GM19240 (cell line): ENCODE data around the gene ARMC2.

Experiments used
- DNase-seq: peaks from one replicate; pipeline ENCODE4 v3.0.0; 2011; ENCODE audit warnings: low spot score; ENCODE audit not compliant: insufficient read length

Gene ARMC2

GRCh38 chr6:108985301-108985700 is 137.1 kb downstream of the ARMC2 start:
- no peak for DNase-seq

GRCh38 chr6:108987156-108987555 is 138.9 kb downstream of the ARMC2 start:
- no peak for DNase-seq

- no peak for DNase-seq
These were observed 140.1 kb downstream of the ARMC2 start for GRCh38 chr6:108988296-108988695.

GRCh38 chr6:108988765-108989164 is 140.5 kb downstream of the ARMC2 start:
- no peak for DNase-seq

GRCh38 chr6:108989700-108990099 is 141.5 kb downstream of the ARMC2 start:
- no peak for DNase-seq

GRCh38 chr6:108993876-108994275 is 145.7 kb downstream of the ARMC2 start:
- no peak for DNase-seq

- DNase-seq, result no peak
These were observed 147.1 kb downstream of the ARMC2 start for GRCh38 chr6:108995296-108995695.

GRCh38 chr6:108996208-108996607 is 148.0 kb downstream of the ARMC2 start:
- DNase-seq, result no peak

GRCh38 chr6:108998485-108998884 is 150.3 kb downstream of the ARMC2 start:
- no peak for DNase-seq

- no peak for DNase-seq
These were observed 151.2 kb downstream of the ARMC2 start for GRCh38 chr6:108999428-108999827.

GRCh38 chr6:109000289-109000688 is 152.1 kb downstream of the ARMC2 start:
- no peak for DNase-seq

GRCh38 chr6:109001291-109001894 is 153.2 kb downstream of the ARMC2 start:
- DNase-seq, result no peak

- no peak for DNase-seq
These were observed 154.0 kb downstream of the ARMC2 start for GRCh38 chr6:109002051-109002697.

GRCh38 chr6:109002882-109003281 is 154.7 kb downstream of the ARMC2 start:
- no peak for DNase-seq

GRCh38 chr6:109006818-109007217 is 158.6 kb downstream of the ARMC2 start:
- DNase-seq, result no peak

- no peak for DNase-seq
These were observed 159.3 kb downstream of the ARMC2 start for GRCh38 chr6:109007521-109007920.

GRCh38 chr6:109008054-109008453 is 159.8 kb downstream of the ARMC2 start:
- no peak for DNase-seq

- no peak for DNase-seq
These were observed 160.5 kb downstream of the ARMC2 start for GRCh38 chr6:109008537-109009235.

GRCh38 chr6:109009236-109009961 is 161.2 kb downstream of the ARMC2 start:
- peak; percentile 27 for DNase-seq

GRCh38 chr6:109009962-109010704 is 161.9 kb downstream of the ARMC2 start:
- no peak for DNase-seq

- no peak for DNase-seq
These were observed 162.5 kb downstream of the ARMC2 start for GRCh38 chr6:109010705-109011102.
